CD4-positive, CD25-positive, alpha-beta regulatory T cell (primary cell): Measurements from ENCODE around the gene MCMBP. TPM values are rescaled to one million over a fixed set of nuclear protein-coding genes. Genes with fewer than 3 reads are reported as not detected.
"Not testable (repeated sequence)": the region's sequence is repeated elsewhere in the genome, so short reads cannot be mapped to it uniquely, and the experiment has no call there.

Experiments
- ATAC-seq, 2 donors: fragments of 150-1000 bp; cut with Tn5 transposase; one replicate each; pipeline ENCODE4 v1.10.0; 2021; ENCODE audit warnings: low read depth in 2 of 2, moderate number of reproducible peaks in 2 of 2, moderate library complexity in 1 of 2
- DNase-seq, 3 donors: peaks; one replicate each; pipeline versions ENCODE4 v3.0.0 to v3.0.0-alpha.2; 2012 to 2022; ENCODE audit warnings: mixed read lengths in 1 of 3
- H3K27ac ChIP-seq: one replicate; pipeline ENCODE4 v1.7.0; 2013; ENCODE audit warnings: mild to moderate bottlenecking, low read length; ENCODE audit not compliant: insufficient read depth, poor library complexity, severe bottlenecking
- H3K27me3 ChIP-seq: one replicate; pipeline ENCODE4 v1.7.0; 2013; ENCODE audit warnings: low read length; ENCODE audit not compliant: control insufficient read depth, insufficient read depth
- H3K36me3 ChIP-seq: one replicate; pipeline ENCODE4 v1.7.0; 2013; ENCODE audit warnings: mild to moderate bottlenecking, low read length, moderate library complexity; ENCODE audit not compliant: control insufficient read depth, insufficient read depth
- H3K4me1 ChIP-seq: 2 replicates; pipeline ENCODE4 v1.7.0; 2013; ENCODE audit warnings: mild to moderate bottlenecking, low read length; ENCODE audit not compliant: insufficient read depth, control insufficient read depth, poor library complexity, severe bottlenecking
- H3K4me3 ChIP-seq: one replicate; pipeline ENCODE4 v1.7.0; 2013; ENCODE audit warnings: low read depth, mild to moderate bottlenecking, low read length, moderate library complexity
- H3K9me3 ChIP-seq, 2 experiments: 1 replicate in 1 of 2; 2 replicates in 1 of 2; pipeline ENCODE4 v1.7.0; 2013; ENCODE audit warnings: low read length in 2 of 2, mild to moderate bottlenecking in 1 of 2, moderate library complexity in 1 of 2; ENCODE audit not compliant: control insufficient read depth in 2 of 2
- H3K27ac Mint-ChIP-seq, 3 donors: one replicate each; pipeline ENCODE4 v1.8.0; 2020 to 2022; ENCODE audit warnings: mild to moderate bottlenecking in 3 of 3, mixed read lengths in 3 of 3, moderate library complexity in 2 of 3
- H3K27me3 Mint-ChIP-seq: one replicate; pipeline ENCODE4 v1.8.0; 2022; ENCODE audit warnings: mild to moderate bottlenecking, mixed read lengths
- H3K36me3 Mint-ChIP-seq: one replicate; pipeline ENCODE4 v1.8.0; 2020; ENCODE audit warnings: mixed read lengths
- H3K4me1 Mint-ChIP-seq, 4 donors: one replicate each; pipeline ENCODE4 v1.8.0; 2020 to 2022; ENCODE audit warnings: mixed read lengths in 4 of 4, mild to moderate bottlenecking in 1 of 4
- H3K4me3 Mint-ChIP-seq, 4 donors: one replicate each; pipeline ENCODE4 v1.8.0; 2020 to 2022; ENCODE audit warnings: mild to moderate bottlenecking in 4 of 4, mixed read lengths in 4 of 4, moderate library complexity in 3 of 4
- H3K9me3 Mint-ChIP-seq, 7 donors: one replicate each; pipeline ENCODE4 v1.8.0; 2020 to 2022; ENCODE audit warnings: mixed read lengths in 7 of 7, mild to moderate bottlenecking in 3 of 7, moderate library complexity in 2 of 7
- polyA plus RNA-seq, 4 donors: library from polyadenylated mRNA; unstranded; fragments of 300-500 nt; fragmentation: Illumina TruSeq; gene quantifications; one replicate each; pipeline ENCODE4 v1.2.3, GENCODE V29; 2021
- total RNA-seq: library from RNA; stranded (reverse); gene quantifications from one replicate; pipeline ENCODE4 v1.2.3, GENCODE V29; 2022

MCMBP gene
- total and polyA plus RNA-seq, 5 donors from 2014 or later, result 36.1 to 69.6 (median 64.2) TPM

- peak overlapping the region in 3 of 4 donors; percentile 50 to 80 (median 63) for H3K4me3 Mint-ChIP-seq
- H3K27me3 ChIP-seq, H3K9me3 ChIP-seq, ATAC-seq, DNase-seq, H3K4me3 ChIP-seq, H3K36me3 ChIP-seq, H3K9me3 Mint-ChIP-seq, H3K27me3 Mint-ChIP-seq, H3K36me3 Mint-ChIP-seq, H3K27ac ChIP-seq: not testable (repeated sequence)
- H3K27ac Mint-ChIP-seq, result peak overlapping the region in 1 of 3 donors; percentile 87
- peaks cover 13 to 32% (median 25%) of the 10 kb centered on the region in 4 donors for H3K4me1 Mint-ChIP-seq
- H3K4me1 ChIP-seq, result peaks cover 21% of the 10 kb centered on the region
Measured at GRCh38 chr10:119890307-119890706, 17.7 kb upstream of the MCMBP start.

DNA sequence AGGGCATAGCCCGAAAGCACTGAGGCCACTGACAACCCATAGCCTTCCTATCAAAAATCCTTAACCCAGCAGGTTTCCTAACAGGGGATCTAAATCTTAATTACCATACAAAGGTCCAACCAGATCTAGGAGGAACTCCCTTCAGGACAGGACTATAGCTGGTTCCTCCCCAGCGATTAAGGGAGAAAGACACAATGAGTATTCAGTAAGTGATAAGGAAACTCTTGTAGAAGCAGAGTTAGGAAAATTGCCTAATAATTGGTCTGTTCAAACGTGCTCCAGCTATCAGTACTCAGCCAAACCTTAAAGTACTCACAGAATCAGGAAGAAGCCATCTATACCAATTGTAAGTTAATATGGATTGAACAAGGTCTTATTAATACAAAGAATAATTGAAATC lies 16.6 kb upstream of the MCMBP start:
- not testable (repeated sequence) for H3K27me3 ChIP-seq, DNase-seq, H3K36me3 ChIP-seq, H3K27ac ChIP-seq, H3K4me3 ChIP-seq, H3K9me3 Mint-ChIP-seq, ATAC-seq, H3K9me3 ChIP-seq, H3K36me3 Mint-ChIP-seq
- peak overlapping the region in 1 of 3 donors; percentile 45 for H3K27ac Mint-ChIP-seq
- peaks cover 12% of the 10 kb centered on the region for H3K27me3 Mint-ChIP-seq
- peaks cover 18% of the 10 kb centered on the region for H3K4me1 ChIP-seq
- H3K4me3 Mint-ChIP-seq, result peak overlapping the region in 1 of 4 donors; percentile 80
- H3K4me1 Mint-ChIP-seq, result peaks cover 9 to 21% (median 15%) of the 10 kb centered on the region in 4 donors

DNA sequence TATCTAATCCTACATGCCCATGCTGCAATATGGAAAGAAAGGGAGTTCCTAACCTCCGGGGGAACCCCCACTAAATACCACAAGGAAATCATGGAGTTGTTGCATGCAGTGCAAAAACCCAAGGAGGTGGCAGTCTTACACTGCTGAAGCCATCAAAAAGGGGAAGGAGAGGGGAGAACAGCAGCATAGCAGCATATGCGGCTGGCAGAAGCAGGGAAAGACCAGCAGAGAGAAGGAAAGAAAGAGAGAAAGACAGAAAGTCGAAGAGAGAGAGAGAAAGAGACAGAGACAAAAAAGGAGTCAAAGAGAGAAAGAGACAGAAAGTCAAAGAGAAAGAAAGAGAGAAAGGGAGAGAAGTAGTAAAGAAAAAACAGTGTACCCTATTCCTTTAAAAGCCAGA lies 16.1 kb upstream of the MCMBP start:
- not testable (repeated sequence) for H3K36me3 Mint-ChIP-seq, H3K27ac ChIP-seq, H3K4me3 ChIP-seq, ATAC-seq, H3K36me3 ChIP-seq, DNase-seq, H3K9me3 ChIP-seq, H3K9me3 Mint-ChIP-seq, H3K27me3 ChIP-seq
- peaks cover 13% of the 10 kb centered on the region for H3K4me1 ChIP-seq
- Mint-ChIP-seq H3K4me3 (peak overlapping the region in 2 of 4 donors; percentile 16 to 80), H3K27me3 (peaks cover 13% of the 10 kb centered on the region), H3K4me1 (peaks cover 5 to 16% (median 13%) of the 10 kb centered on the region in 4 donors), H3K27ac (peak overlapping the region in 1 of 3 donors; percentile 45)

DNA sequence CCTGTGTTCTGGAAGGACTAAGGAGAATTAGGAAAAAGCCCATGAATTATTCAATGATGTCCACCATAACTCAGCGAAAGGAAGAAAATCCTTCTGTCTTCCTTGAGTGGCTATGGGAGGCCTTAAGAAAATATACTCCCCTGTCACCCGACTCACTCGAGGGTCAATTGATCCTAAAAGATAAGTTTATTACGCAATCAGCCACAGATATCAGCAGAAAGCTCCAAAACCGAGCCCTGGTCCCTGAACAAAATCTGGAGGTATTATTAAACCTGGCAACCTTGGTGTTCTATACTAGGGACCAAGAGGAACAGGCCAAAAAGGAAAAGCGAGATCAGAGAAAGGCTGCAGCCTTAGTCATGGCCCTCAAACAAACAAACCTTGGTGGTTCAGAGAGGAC lies 13.4 kb upstream of the MCMBP start:
- H3K27me3 ChIP-seq, H3K4me1 ChIP-seq, H3K27me3 Mint-ChIP-seq, DNase-seq, H3K27ac Mint-ChIP-seq, H3K27ac ChIP-seq, H3K9me3 ChIP-seq, H3K36me3 ChIP-seq, H3K4me3 Mint-ChIP-seq, ATAC-seq, H3K9me3 Mint-ChIP-seq, H3K4me1 Mint-ChIP-seq, H3K4me3 ChIP-seq, H3K36me3 Mint-ChIP-seq: not testable (repeated sequence)

- H3K4me1 ChIP-seq, H3K27ac Mint-ChIP-seq, H3K4me1 Mint-ChIP-seq, H3K27me3 ChIP-seq, DNase-seq, H3K4me3 ChIP-seq, H3K4me3 Mint-ChIP-seq, H3K9me3 ChIP-seq, H3K9me3 Mint-ChIP-seq, H3K36me3 Mint-ChIP-seq, H3K27ac ChIP-seq, H3K36me3 ChIP-seq, H3K27me3 Mint-ChIP-seq, ATAC-seq: not testable (repeated sequence)
Measured at GRCh38 chr10:119883901-119884611, 11.4 kb upstream of the MCMBP start.

DNA sequence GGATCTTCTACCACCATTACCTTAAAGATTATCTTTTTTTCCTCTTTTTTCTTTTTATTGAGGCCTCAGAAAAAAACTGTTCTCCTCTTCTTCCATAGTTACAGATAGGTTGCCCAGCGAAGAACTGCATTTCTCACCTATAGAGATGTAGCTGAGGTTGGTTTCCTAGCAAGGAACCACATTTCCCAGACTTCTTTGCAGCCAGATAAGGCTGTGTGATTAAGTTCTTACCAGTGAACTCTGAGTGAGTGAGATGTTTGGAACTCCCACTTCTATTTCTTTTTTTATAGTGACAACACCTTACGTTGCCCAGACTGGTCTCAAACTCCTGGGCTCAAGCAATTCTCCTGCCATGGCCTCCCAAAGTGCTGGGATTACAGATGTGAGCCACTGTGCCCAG lies 5.9 kb upstream of the MCMBP start:
- Mint-ChIP-seq H3K27ac (no peak overlapping the region), H3K9me3 (no peaks in the 10 kb centered on the region), H3K27me3 (no peaks in the 10 kb centered on the region), H3K4me3 (no peak overlapping the region), H3K4me1 (peaks cover 2 to 6% (median 5%) of the 10 kb centered on the region in 4 donors), H3K36me3 (no peaks in the 10 kb centered on the region)
- Histone ChIP-seq H3K27me3 (no peaks in the 10 kb centered on the region), H3K4me3 (no peak overlapping the region), H3K4me1 (peaks cover 5% of the 10 kb centered on the region), H3K36me3 (no peaks in the 10 kb centered on the region), H3K27ac (no peak overlapping the region), H3K9me3 (no peaks in the 10 kb centered on the region)
- no peak for ATAC-seq
- no peak for DNase-seq

DNA sequence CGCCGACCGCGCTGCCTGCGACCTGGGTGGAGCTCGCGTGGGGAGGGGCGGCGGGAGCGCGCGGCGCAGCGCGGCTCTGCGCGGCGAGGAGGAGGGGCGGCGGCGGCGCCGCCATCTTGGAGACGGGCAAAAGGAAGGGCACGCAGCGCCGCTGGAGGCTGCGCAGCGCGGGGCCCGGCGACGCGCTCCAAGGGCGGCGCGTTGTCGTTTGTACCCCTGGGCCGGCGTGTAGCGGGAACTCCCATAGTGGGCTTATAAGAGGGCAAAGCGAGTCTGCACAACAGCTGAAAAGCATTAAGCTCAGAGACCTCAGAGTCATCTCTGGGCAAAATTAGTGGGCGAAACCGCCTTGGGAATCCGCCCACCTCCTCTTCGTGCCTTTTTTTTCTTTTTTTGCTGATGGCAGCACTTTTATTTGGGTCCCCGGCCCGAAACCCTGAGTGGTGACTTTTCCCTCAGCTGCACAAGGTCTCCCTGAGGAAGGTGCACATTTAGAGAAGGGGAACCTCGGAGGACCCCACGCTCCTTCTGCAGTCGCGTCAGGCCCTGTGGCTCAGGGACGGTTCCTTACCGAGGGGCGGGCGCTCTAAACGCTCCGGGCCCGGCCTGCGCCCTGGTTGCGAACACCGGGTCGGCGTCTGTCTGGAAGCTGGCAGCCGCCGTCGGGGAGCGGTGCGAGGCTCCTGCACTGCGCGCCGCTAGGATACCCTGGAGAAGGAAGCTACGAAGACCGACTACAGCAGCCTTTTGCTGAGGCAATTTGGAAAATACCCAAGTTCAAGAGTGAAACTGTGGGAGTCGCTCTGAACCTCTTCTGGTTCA lies 428 bp upstream of the MCMBP start:
- ATAC-seq (peak; percentile 94 to 95), DNase-seq (peak; percentile 85 to 94 (median 88))
- peaks cover 0 to 1% (median 0%) of the 10 kb centered on the region in 7 donors for H3K9me3 Mint-ChIP-seq
- H3K4me3 Mint-ChIP-seq, result peak overlapping the region; percentile 86 to 96 (median 91)
- H3K27me3 ChIP-seq, result no peaks in the 10 kb centered on the region
- H3K4me1 ChIP-seq, result peaks cover 46% of the 10 kb centered on the region
- peaks cover 4% of the 10 kb centered on the region for H3K36me3 Mint-ChIP-seq
- H3K27ac ChIP-seq, result peak overlapping the region; percentile 90
- H3K9me3 ChIP-seq, result no peaks in the 10 kb centered on the region
- no peaks in the 10 kb centered on the region for H3K27me3 Mint-ChIP-seq
- peaks cover 21 to 44% (median 34%) of the 10 kb centered on the region in 4 donors for H3K4me1 Mint-ChIP-seq
- H3K4me3 ChIP-seq, result peak overlapping the region; percentile 91
- peak overlapping the region; percentile 90 to 93 (median 91) for H3K27ac Mint-ChIP-seq
- no peaks in the 10 kb centered on the region for H3K36me3 ChIP-seq
